Measurements from ENCODE around the gene DDX3X.

DDX3X gene

GRCh38 chrX:41334363-41335197 is 618 bp downstream of the DDX3X start (continued):
- no peak for TF ChIP-seq ZNF280D (tag by site-specific recombination; IDR thresholded peaks at IDR 0.05)
- TF ChIP-seq ZNF768 (tag by site-specific recombination; IDR thresholded peaks at IDR 0.05) = no peak
- no peak for TF ChIP-seq ZNF239 (tag by site-specific recombination; IDR thresholded peaks at IDR 0.05)
- TF ChIP-seq ZNF423 (tag by site-specific recombination; IDR thresholded peaks at IDR 0.05) = peak; percentile 55
- no peak; the same call in 1 of the 2 replicates for TF ChIP-seq ZNF76 (tag by site-specific recombination; IDR thresholded peaks at IDR 0.05; ENCODE audit: borderline replicate concordance, low read depth)
- TF ChIP-seq, protein P1, sequence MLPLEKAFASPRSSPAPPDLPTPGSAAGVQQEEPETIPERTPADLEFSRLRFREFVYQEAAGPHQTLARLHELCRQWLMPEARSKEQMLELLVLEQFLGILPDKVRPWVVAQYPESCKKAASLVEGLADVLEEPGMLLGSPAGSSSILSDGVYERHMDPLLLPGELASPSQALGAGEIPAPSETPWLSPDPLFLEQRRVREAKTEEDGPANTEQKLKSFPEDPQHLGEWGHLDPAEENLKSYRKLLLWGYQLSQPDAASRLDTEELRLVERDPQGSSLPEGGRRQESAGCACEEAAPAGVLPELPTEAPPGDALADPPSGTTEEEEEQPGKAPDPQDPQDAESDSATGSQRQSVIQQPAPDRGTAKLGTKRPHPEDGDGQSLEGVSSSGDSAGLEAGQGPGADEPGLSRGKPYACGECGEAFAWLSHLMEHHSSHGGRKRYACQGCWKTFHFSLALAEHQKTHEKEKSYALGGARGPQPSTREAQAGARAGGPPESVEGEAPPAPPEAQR (tag by site-specific recombination; IDR thresholded peaks at IDR 0.05) = no peak
- no peak for TF ChIP-seq ZNF623 (tag by site-specific recombination; IDR thresholded peaks at IDR 0.05)
- no peak for TF ChIP-seq GLI4 (tag by site-specific recombination; IDR thresholded peaks at IDR 0.05)
- no peak for TF ChIP-seq ZNF571 (tag by site-specific recombination; IDR thresholded peaks at IDR 0.05)
- TF ChIP-seq ZNF221 (tag by site-specific recombination; IDR thresholded peaks at IDR 0.05; ENCODE audit: borderline replicate concordance) = no peak
- TF ChIP-seq ZNF16 (tag by site-specific recombination; IDR thresholded peaks at IDR 0.05; ENCODE audit: low read depth) = no peak
- no peak for TF ChIP-seq ZBTB49 (tag by site-specific recombination; IDR thresholded peaks at IDR 0.05; ENCODE audit: low read depth)
- TF ChIP-seq ZNF274 (IDR thresholded peaks at IDR 0.05; ENCODE audit: low read length) = no peak
- TF ChIP-seq ZNF274 (tag by site-specific recombination; IDR thresholded peaks at IDR 0.05; ENCODE audit: borderline replicate concordance) = no peak
- no peak for TF ChIP-seq ZNF518A (tag by site-specific recombination; conservative IDR thresholded peaks at IDR 0.05; ENCODE audit: low read depth)
- TF ChIP-seq ZNF184 (tag by site-specific recombination; IDR thresholded peaks at IDR 0.05) = no peak
- TF ChIP-seq PBX3 (CRISPR knock-in tag; IDR thresholded peaks at IDR 0.05) = no peak
- TF ChIP-seq, protein P2, sequence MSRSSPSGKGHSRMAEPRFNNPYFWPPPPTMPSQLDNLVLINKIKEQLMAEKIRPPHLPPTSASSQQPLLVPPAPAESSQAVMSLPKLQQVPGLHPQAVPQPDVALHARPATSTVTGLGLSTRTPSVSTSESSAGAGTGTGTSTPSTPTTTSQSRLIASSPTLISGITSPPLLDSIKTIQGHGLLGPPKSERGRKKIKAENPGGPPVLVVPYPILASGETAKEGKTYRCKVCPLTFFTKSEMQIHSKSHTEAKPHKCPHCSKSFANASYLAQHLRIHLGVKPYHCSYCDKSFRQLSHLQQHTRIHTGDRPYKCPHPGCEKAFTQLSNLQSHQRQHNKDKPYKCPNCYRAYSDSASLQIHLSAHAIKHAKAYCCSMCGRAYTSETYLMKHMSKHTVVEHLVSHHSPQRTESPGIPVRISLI (tag by site-specific recombination; IDR thresholded peaks at IDR 0.05) = no peak
- no peak for TF ChIP-seq ZNF704 (tag by site-specific recombination; IDR thresholded peaks at IDR 0.05)
- TF ChIP-seq ZNF837 (tag by site-specific recombination; IDR thresholded peaks at IDR 0.05) = no peak
- peak; percentile 45; the same call in 1 of the 2 replicates for TF ChIP-seq SP3 (tag by site-specific recombination; IDR thresholded peaks at IDR 0.05)
- no peak for TF ChIP-seq SCRT1 (tag by site-specific recombination; IDR thresholded peaks at IDR 0.05; ENCODE audit: borderline replicate concordance)

Measured in HEK293 (cell line).